ENCODE measurements around the gene C20orf202. TPM values are rescaled to one million over a fixed set of nuclear protein-coding genes. Genes with fewer than 3 reads are reported as not detected.
"Not testable (repeated sequence)": the region's sequence is repeated elsewhere in the genome, so short reads cannot be mapped to it uniquely, and the experiment has no call there.

The C20orf202 gene
- total RNA-seq, 6 experiments from 2014 or later = 0.19 TPM; not detected in 5

- no peak for ATAC-seq
- intact Hi-C loops (cut with DNase I) = no loop called here
These were observed 8.8 kb downstream of the C20orf202 start for GRCh38 chr20:1212023-1212422.

GRCh38 chr20:1212607-1213396, 9.5 kb downstream of the C20orf202 start:
- ATAC-seq (peak; percentile 98 to 99 (median 98)), DNase-seq (peak; percentile 70 to 72 (median 72))
- intact Hi-C loops (cut with DNase I) = no loop called here
- no peak for TF ChIP-seq POLR2A (IDR thresholded peaks at IDR 0.05)
- peak; percentile 77 to 86 (median 84) for TF ChIP-seq CTCF (IDR thresholded peaks at IDR 0.05)
- Histone ChIP-seq H3K4me1 (no peaks in the 10 kb centered on the region), H3K27me3 (no peaks in the 10 kb centered on the region), H3K27ac (no peak overlapping the region), H3K9me3 (no peaks in the 10 kb centered on the region), H3K4me3 (no peak overlapping the region), H3K36me3 (no peaks in the 10 kb centered on the region)
- WGBS (ENCODE audit: insufficient coverage, low coverage, low lambda C conversion rate, missing lambda C conversion rate) = 20% methylated on average over 13 of the region's 21 CpGs

More at GRCh38 chr20:1212023-1212422, 8.8 kb downstream of the C20orf202 start:
- no peak overlapping the region for H3K4me3 ChIP-seq
- TF ChIP-seq POLR2A (IDR thresholded peaks at IDR 0.05) (no peak), CTCF (IDR thresholded peaks at IDR 0.05) (no peak)
- no peaks in the 10 kb centered on the region for H3K4me1 ChIP-seq
- no peaks in the 10 kb centered on the region for H3K36me3 ChIP-seq
- no peaks in the 10 kb centered on the region for H3K27me3 ChIP-seq
- DNase-seq = no peak
- H3K27ac ChIP-seq = no peak overlapping the region
- no peaks in the 10 kb centered on the region for H3K9me3 ChIP-seq

GRCh38 chr20:1214838-1215261, 11.6 kb downstream of the C20orf202 start:
- WGBS (ENCODE audit: insufficient coverage, low coverage, low lambda C conversion rate, missing lambda C conversion rate) = 49% methylated on average over 4 of the region's 4 CpGs
- Histone ChIP-seq H3K27me3 (no peaks in the 10 kb centered on the region), H3K4me3 (no peak overlapping the region), H3K9me3 (no peaks in the 10 kb centered on the region), H3K4me1 (no peaks in the 10 kb centered on the region), H3K27ac (no peak overlapping the region), H3K36me3 (no peaks in the 10 kb centered on the region)
- ATAC-seq = no peak
- intact Hi-C loops (cut with DNase I) = no loop called here
- DNase-seq = no peak
- TF ChIP-seq POLR2A (IDR thresholded peaks at IDR 0.05) = no peak
- no peak for TF ChIP-seq CTCF (IDR thresholded peaks at IDR 0.05)

GRCh38 chr20:1215386-1216170, 12.3 kb downstream of the C20orf202 start:
- DNase-seq = no peak
- no peak overlapping the region for H3K4me3 ChIP-seq
- intact Hi-C loops (cut with DNase I) = no loop called here
- H3K27me3 ChIP-seq = no peaks in the 10 kb centered on the region
- no peaks in the 10 kb centered on the region for H3K9me3 ChIP-seq
- TF ChIP-seq CTCF (IDR thresholded peaks at IDR 0.05) (no peak), POLR2A (IDR thresholded peaks at IDR 0.05) (no peak)
- no peak for ATAC-seq
- H3K4me1 ChIP-seq = no peaks in the 10 kb centered on the region
- H3K36me3 ChIP-seq = no peaks in the 10 kb centered on the region
- no peak overlapping the region for H3K27ac ChIP-seq
- WGBS (ENCODE audit: insufficient coverage, low coverage, low lambda C conversion rate, missing lambda C conversion rate) = 60% methylated on average over 11 of the region's 11 CpGs

GRCh38 chr20:1216527-1217427, 13.5 kb downstream of the C20orf202 start:
- whole genome bisulfite sequencing (ENCODE audit: insufficient coverage, low coverage, low lambda C conversion rate, missing lambda C conversion rate) = 56% methylated on average over 5 of the region's 19 CpGs
- not testable (repeated sequence) for H3K27ac ChIP-seq

GRCh38 chr20:1222750-1223149, 19.5 kb downstream of the C20orf202 start:
- intact Hi-C loops (cut with DNase I); H3K36me3 ChIP-seq; H3K27me3 ChIP-seq; DNase-seq; H3K27ac ChIP-seq; ATAC-seq; H3K4me1 ChIP-seq; H3K9me3 ChIP-seq; H3K4me3 ChIP-seq: not testable (repeated sequence)
- 90% methylated on average over 1 of the region's 4 CpGs for WGBS (ENCODE audit: insufficient coverage, low coverage, low lambda C conversion rate, missing lambda C conversion rate)

More at GRCh38 chr20:1216527-1217427, 13.5 kb downstream of the C20orf202 start:
- H3K4me3 ChIP-seq; DNase-seq; H3K36me3 ChIP-seq; ATAC-seq; H3K4me1 ChIP-seq; H3K27me3 ChIP-seq; H3K9me3 ChIP-seq; intact Hi-C loops (cut with DNase I): not testable (repeated sequence)
